OCI-LY7 (cell line): ENCODE measurements around the gene IDH3B.

ENCODE experiments used
- EZH2phosphoT487 ChIP-seq: fragments of 200-600 bp; sonication (generic); IDR thresholded peaks from 2 replicates; pipeline ENCODE4 v1.6.1; 2018; ENCODE audit warnings: low read depth, borderline replicate concordance, mild to moderate bottlenecking, mixed run types, antibody characterized with exemption, low read length, moderate library complexity, mixed read lengths
- TF ChIP-seq, protein P1 (sequence below): fragments of 200-600 bp; sonication (generic); conservative IDR thresholded peaks from 2 replicates; pipeline ENCODE4 v1.5.1; 2014; ENCODE audit warnings: mild to moderate bottlenecking, antibody characterized with exemption, low read length, moderate library complexity, mixed read lengths

DNA sequence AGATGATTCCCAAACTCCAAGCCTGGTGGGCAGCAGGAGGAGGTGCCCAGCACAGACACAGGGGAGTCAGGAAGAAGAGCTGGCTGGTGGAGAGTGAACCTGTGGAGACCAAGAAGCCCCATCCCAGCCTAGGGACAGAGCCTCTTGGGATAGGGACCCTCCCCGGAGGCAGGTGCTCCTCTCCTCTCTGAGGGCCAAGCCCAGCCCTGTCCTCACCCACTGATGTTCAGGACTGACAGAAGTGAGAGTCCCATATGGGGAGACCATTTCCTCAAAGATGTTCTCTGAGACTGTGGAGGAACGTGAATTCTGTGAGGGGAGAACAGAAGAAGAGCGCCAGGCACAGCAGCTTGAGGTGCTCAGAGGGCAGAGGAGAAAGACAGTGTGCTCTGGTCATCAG lies 26.2 kb upstream of the IDH3B start:
- TF ChIP-seq, protein P1, sequence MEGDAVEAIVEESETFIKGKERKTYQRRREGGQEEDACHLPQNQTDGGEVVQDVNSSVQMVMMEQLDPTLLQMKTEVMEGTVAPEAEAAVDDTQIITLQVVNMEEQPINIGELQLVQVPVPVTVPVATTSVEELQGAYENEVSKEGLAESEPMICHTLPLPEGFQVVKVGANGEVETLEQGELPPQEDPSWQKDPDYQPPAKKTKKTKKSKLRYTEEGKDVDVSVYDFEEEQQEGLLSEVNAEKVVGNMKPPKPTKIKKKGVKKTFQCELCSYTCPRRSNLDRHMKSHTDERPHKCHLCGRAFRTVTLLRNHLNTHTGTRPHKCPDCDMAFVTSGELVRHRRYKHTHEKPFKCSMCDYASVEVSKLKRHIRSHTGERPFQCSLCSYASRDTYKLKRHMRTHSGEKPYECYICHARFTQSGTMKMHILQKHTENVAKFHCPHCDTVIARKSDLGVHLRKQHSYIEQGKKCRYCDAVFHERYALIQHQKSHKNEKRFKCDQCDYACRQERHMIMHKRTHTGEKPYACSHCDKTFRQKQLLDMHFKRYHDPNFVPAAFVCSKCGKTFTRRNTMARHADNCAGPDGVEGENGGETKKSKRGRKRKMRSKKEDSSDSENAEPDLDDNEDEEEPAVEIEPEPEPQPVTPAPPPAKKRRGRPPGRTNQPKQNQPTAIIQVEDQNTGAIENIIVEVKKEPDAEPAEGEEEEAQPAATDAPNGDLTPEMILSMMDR: no peak
- no peak for TF ChIP-seq EZH2phosphoT487
